IPS-18a (cell line): ENCODE measurements around the gene ATAD1.
"Not testable (repeated sequence)": the region's sequence is repeated elsewhere in the genome, so short reads cannot be mapped to it uniquely, and the experiment has no call there.

Experiments used
- H3K27ac ChIP-seq: one replicate; pipeline ENCODE4 v1.5.1; 2013; ENCODE audit warnings: low read length
- H3K27me3 ChIP-seq: one replicate; pipeline ENCODE4 v1.6.1; 2013; ENCODE audit warnings: mild to moderate bottlenecking, low read length; ENCODE audit not compliant: control insufficient read depth, insufficient read depth
- H3K36me3 ChIP-seq: one replicate; pipeline ENCODE4 v1.6.1; 2013; ENCODE audit warnings: low read depth, low read length; ENCODE audit not compliant: control insufficient read depth
- H3K4me1 ChIP-seq: one replicate; pipeline ENCODE4 v1.6.1; 2013; ENCODE audit warnings: low read depth, low read length; ENCODE audit not compliant: control insufficient read depth
- H3K4me3 ChIP-seq: one replicate; pipeline ENCODE4 v1.5.1; 2013; ENCODE audit warnings: low read length
- H3K9ac ChIP-seq: one replicate; pipeline ENCODE4 v1.6.1; 2013; ENCODE audit warnings: mild to moderate bottlenecking, low read length, moderate library complexity
- H3K9me3 ChIP-seq: one replicate; pipeline ENCODE4 v1.6.1; 2013; ENCODE audit warnings: low read depth, low read length; ENCODE audit not compliant: control insufficient read depth

ATAD1 gene

DNA sequence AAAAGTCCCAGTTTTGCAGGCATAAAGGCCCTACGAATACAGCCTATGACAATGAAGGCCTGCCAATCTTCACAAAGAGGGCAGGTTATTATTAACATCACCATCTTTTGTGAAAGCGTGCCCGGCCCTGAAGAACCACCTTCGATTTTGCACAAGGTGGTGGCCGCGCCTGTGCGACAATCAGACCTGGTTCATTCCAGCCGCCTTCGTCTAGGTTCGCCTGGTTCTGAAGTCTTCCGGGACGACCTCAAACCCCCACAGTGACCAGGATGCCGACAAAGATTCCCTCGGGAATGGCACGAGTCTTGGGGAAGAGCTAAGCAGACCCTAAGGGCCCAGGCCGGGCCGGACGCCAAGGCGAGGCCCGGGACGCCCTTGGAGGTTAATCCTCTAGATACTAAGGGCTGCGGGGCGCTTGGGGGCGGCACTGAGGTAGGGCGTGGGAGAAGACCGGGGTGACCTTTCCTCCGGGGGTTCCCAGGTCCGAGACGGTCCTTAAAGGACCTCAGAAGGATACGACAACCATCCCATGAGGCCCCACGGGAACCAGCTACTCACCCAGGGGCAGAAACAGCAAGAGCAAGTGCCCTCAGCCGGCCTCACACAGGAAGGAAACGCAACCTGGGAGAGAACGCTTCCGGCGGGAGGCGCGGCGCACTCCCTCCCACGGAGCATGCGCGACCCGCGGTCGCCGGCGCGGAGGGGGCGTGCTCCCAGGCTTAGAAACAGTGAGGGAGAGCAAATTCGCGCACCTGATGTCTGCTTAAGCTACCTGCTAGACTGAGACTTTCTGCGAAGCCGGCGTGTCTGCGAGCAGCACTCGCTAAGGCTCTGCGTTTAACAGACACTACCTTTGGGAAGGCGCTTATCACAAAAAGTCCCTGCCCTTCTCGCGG, at the start of gene ATAD1:
ATAD1 (minus strand) TSS at position 618 of the 896 bp plus-strand sequence. CDS start 3,627 bp downstream, outside the sequence.
- Histone ChIP-seq H3K27ac (peak within 1 kb of the TSS; percentile 79), H3K4me1 (peaks cover 16% of the 10 kb centered on the region), H3K9ac (peak within 1 kb of the TSS; percentile 90)

DNA sequence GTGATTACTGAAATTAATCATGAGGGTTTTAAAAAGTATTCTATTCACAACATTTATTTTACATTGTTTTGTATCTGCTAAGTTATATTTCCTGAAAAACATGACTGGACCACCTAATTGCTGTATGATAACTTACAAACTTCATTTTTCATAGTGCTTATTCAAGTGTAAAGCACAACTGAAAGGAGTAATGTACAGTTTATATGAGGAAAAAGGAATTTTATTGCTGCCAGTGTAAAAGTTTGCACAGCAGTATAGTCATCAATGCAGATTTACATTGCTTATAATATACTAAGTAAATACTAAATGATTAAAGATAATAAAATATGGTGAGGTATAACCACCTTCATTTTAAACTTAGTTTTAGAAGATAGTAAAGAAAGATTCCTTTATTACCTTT, 49.4 kb upstream of the ATAD1 start:
- Histone ChIP-seq H3K27me3 (no peaks in the 10 kb centered on the region), H3K4me1 (peaks cover 22% of the 10 kb centered on the region), H3K4me3 (peak overlapping the region; percentile 84), H3K9me3 (no peaks in the 10 kb centered on the region), H3K36me3 (no peaks in the 10 kb centered on the region), H3K27ac (no peak overlapping the region), H3K9ac (peak overlapping the region; percentile 33)

More for the DNA sequence above, at the start of gene ATAD1:
- peaks cover 4% of the 10 kb centered on the region for H3K27me3 ChIP-seq
- peaks cover 6% of the 10 kb centered on the region for H3K36me3 ChIP-seq
- H3K9me3 ChIP-seq: no peaks in the 10 kb centered on the region
- H3K4me3 ChIP-seq: peak within 1 kb of the TSS; percentile 78

DNA sequence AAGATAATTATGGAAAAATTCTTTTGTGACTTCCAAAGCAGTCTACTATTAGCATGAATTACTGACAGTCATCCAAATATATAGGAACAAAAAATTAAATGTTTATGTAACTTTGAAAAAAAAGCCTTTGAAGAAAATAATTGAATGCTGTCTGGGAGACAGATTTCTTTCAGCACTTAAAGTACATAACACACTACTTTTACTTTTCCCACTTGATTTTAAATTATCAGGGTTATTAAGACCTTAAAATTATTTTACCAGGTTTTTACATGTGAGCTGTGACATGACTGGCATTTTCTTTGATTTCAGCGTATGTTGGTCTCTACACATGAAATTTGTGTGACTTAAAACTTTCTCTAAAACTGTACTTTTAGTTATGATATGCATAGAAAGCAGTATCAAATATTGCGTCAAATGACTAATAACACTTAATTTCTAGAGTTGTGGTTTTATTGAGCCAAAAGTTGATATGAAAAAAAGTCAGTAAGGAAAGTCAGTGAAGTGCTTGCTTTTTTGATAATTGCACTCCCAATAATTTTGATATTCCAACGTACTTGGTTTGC, 48.5 kb upstream of the ATAD1 start:
- Histone ChIP-seq H3K9ac (peak overlapping the region; percentile 80), H3K4me1 (peaks cover 22% of the 10 kb centered on the region), H3K27me3 (no peaks in the 10 kb centered on the region), H3K4me3 (peak overlapping the region; percentile 84), H3K36me3 (no peaks in the 10 kb centered on the region), H3K27ac (no peak overlapping the region), H3K9me3 (no peaks in the 10 kb centered on the region)

DNA sequence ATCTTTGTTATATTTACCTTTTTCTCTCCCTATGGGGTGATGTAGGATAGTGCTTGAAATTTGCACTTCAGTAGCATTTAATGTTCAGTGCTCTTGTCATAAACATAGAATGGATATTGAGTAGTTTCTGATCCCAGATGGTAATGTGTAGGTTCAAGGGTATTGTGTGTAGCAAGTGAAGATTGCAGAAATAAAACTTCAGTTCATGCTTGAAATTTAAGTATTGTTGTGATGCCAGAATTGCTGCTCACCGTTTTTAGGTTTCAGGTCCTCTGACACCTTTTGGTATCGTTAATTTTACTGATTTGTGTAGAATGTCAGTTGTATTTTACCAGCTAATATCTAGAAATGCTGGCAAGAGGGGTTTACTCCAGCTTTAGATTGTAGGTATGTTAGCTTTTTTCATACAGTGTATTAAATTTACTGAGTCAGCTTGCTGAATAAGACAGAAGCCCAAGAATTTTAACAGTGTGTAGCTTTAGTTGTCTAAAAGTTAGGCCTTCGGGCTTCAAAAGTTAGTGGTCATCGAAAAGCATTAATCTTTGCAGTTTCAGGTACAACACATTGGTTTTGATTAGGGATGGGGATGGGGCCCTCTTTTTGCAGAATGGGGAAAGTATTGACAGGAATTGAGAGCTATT, 47.3 kb upstream of the ATAD1 start:
- no peaks in the 10 kb centered on the region for H3K36me3 ChIP-seq

GRCh38 chr10:87864496-87865059, 46.6 kb upstream of the ATAD1 start:
- H3K9me3 ChIP-seq: no peaks in the 10 kb centered on the region
- no peak overlapping the region for H3K27ac ChIP-seq
- no peaks in the 10 kb centered on the region for H3K36me3 ChIP-seq
- peaks cover 9% of the 10 kb centered on the region for H3K27me3 ChIP-seq
- peak overlapping the region; percentile 80 for H3K9ac ChIP-seq
- H3K4me1 ChIP-seq: peaks cover 28% of the 10 kb centered on the region
- peak overlapping the region; percentile 84 for H3K4me3 ChIP-seq

More for the DNA sequence above, 47.3 kb upstream of the ATAD1 start:
- Histone ChIP-seq H3K27me3 (peaks cover 9% of the 10 kb centered on the region), H3K4me1 (peaks cover 28% of the 10 kb centered on the region), H3K9me3 (no peaks in the 10 kb centered on the region), H3K27ac (no peak overlapping the region), H3K4me3 (peak overlapping the region; percentile 84), H3K9ac (peak overlapping the region; percentile 80)

DNA sequence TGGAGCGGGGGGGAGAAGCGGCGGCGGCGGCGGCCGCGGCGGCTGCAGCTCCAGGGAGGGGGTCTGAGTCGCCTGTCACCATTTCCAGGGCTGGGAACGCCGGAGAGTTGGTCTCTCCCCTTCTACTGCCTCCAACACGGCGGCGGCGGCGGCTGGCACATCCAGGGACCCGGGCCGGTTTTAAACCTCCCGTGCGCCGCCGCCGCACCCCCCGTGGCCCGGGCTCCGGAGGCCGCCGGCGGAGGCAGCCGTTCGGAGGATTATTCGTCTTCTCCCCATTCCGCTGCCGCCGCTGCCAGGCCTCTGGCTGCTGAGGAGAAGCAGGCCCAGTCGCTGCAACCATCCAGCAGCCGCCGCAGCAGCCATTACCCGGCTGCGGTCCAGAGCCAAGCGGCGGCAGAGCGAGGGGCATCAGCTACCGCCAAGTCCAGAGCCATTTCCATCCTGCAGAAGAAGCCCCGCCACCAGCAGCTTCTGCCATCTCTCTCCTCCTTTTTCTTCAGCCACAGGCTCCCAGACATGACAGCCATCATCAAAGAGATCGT, 46.0 kb upstream of the ATAD1 start:
- Histone ChIP-seq H3K9ac (peak overlapping the region; percentile 80), H3K4me1 (peaks cover 28% of the 10 kb centered on the region), H3K4me3 (peak overlapping the region; percentile 84)
- not testable (repeated sequence) for H3K36me3 ChIP-seq, H3K27ac ChIP-seq, H3K9me3 ChIP-seq, H3K27me3 ChIP-seq

GRCh38 chr10:87863053-87863943, 45.3 kb upstream of the ATAD1 start, which contains the start of the genes KLLN and PTEN:
Gene KLLN, minus strand, starts transcription at chr10:87863533. Its CDS starts 1,046 bp downstream, at chr10:87862487.
Gene PTEN, plus strand, starts transcription at chr10:87863625. Its CDS starts 845 bp downstream, at chr10:87864470.
- Histone ChIP-seq H3K4me1 (peaks cover 25% of the 10 kb centered on the region), H3K36me3 (no peaks in the 10 kb centered on the region), H3K4me3 (peak within 1 kb of the TSS; percentile 84), H3K9ac (peak within 1 kb of the TSS; percentile 80), H3K27ac (peak within 1 kb of the TSS; percentile 58), H3K27me3 (peaks cover 9% of the 10 kb centered on the region), H3K9me3 (no peaks in the 10 kb centered on the region)

DNA sequence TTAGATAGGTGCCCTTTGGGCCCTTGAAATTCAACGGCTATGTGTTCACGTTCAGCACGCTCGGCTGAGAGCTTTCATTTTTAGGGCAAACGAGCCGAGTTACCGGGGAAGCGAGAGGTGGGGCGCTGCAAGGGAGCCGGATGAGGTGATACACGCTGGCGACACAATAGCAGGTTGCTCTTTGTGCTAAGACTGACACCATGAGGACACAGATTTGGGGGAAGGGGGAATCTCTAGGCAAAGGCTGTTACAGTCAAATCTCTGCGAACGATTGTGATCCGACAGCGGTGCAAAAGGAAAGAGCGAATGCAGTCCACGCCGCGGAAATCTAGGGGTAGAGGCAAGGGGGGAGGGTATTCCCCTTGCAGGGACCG, 44.6 kb upstream of the ATAD1 start:
- peaks cover 20% of the 10 kb centered on the region for H3K4me1 ChIP-seq
- no peaks in the 10 kb centered on the region for H3K9me3 ChIP-seq
- H3K4me3 ChIP-seq: peak overlapping the region; percentile 75
- H3K27ac ChIP-seq: peak overlapping the region; percentile 58
- peaks cover 9% of the 10 kb centered on the region for H3K27me3 ChIP-seq
- H3K9ac ChIP-seq: peak overlapping the region; percentile 80
- H3K36me3 ChIP-seq: no peaks in the 10 kb centered on the region

- Histone ChIP-seq H3K36me3 (no peaks in the 10 kb centered on the region), H3K9ac (peak overlapping the region; percentile 80), H3K27ac (peak overlapping the region; percentile 58), H3K4me3 (peak overlapping the region; percentile 75), H3K9me3 (no peaks in the 10 kb centered on the region), H3K27me3 (peaks cover 9% of the 10 kb centered on the region), H3K4me1 (peaks cover 17% of the 10 kb centered on the region)
These were observed 44.1 kb upstream of the ATAD1 start for GRCh38 chr10:87861953-87862678.

DNA sequence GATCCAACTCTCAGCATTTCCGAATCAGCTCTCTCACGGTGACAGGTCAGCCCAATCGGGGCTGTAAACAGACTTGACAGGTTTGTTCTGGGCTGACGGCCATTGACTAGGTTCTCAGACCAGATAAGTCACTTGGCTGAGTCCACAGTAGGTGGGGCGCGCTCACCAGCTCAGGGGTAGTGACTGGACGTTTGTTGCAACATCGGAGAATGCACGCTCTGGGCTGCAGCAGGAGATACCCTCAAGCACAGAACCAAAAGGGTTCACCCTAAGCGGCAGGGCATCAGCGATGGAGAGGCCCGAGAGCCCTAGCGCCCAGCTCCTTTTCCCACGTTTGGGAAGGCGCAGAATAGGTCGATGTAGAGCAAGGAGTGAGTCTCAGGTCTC, 43.5 kb upstream of the ATAD1 start:
- peaks cover 9% of the 10 kb centered on the region for H3K27me3 ChIP-seq
- H3K27ac ChIP-seq: no peak overlapping the region
- peak overlapping the region; percentile 66 for H3K9ac ChIP-seq
- H3K36me3 ChIP-seq: no peaks in the 10 kb centered on the region
- peak overlapping the region; percentile 75 for H3K4me3 ChIP-seq
- peaks cover 12% of the 10 kb centered on the region for H3K4me1 ChIP-seq
- no peaks in the 10 kb centered on the region for H3K9me3 ChIP-seq
